HG02571 (cell line): ENCODE measurements around the gene NEURL1.
"Not testable (repeated sequence)": the region's sequence is repeated elsewhere in the genome, so short reads cannot be mapped to it uniquely, and the experiment has no call there.

ENCODE experiments used
- ATAC-seq: cut with Tn5 transposase; IDR thresholded peaks from one replicate; pipeline ENCODE4 v1.9.1; 2021; ENCODE audit warnings: mild to moderate bottlenecking, moderate library complexity; ENCODE audit not compliant: unreplicated experiment

NEURL1 gene

DNA sequence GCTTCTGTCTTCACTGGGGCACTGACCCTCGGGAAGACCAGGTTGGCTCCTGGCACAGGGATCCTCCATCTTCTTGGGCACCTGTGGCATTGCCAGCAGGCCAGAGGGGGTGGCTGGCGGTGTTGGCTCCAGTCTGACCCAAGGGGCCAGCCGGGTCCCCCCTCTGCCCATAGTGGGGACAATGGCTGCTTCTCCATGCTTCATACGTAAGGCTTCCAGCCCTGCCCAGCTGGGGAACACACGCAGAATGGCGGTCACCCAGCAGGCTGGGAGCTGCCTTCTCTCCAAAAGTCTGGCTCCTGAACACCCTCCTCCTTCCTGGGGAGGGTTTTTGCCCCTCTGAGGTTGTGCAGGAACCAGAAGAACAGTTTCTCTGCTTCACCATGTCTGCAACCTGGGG, 106.8 kb downstream of the NEURL1 start:
- ATAC-seq = no peak

DNA sequence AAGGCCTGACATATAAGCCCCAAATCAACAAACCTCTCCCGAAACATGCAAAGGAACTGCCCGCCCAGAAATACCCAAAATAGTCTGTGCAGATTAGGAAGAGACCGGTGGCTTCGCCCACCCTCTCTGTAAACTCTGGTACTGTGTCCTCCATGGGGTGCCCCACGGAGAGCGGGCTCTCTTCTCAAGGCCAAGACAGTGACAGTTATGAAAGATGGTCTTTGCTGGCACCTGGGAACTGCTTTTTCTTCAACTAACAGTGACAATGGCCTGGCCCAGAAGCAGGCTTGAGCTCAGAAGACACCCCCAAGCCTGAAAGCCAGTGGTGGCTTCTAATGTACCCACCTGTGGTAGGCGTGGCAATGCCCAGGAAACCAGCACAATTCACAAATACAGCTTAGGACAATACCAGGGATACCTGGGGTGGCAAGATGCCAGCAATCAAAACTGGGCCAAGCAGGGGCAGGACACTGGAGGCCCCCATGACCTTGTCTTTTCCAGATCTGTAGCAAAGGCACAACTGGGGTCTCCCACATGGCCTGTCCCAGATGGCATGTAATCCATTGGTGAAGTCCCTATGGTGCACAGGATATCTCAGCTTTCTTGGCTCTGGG, 107.6 kb downstream of the NEURL1 start:
- no peak for ATAC-seq

DNA sequence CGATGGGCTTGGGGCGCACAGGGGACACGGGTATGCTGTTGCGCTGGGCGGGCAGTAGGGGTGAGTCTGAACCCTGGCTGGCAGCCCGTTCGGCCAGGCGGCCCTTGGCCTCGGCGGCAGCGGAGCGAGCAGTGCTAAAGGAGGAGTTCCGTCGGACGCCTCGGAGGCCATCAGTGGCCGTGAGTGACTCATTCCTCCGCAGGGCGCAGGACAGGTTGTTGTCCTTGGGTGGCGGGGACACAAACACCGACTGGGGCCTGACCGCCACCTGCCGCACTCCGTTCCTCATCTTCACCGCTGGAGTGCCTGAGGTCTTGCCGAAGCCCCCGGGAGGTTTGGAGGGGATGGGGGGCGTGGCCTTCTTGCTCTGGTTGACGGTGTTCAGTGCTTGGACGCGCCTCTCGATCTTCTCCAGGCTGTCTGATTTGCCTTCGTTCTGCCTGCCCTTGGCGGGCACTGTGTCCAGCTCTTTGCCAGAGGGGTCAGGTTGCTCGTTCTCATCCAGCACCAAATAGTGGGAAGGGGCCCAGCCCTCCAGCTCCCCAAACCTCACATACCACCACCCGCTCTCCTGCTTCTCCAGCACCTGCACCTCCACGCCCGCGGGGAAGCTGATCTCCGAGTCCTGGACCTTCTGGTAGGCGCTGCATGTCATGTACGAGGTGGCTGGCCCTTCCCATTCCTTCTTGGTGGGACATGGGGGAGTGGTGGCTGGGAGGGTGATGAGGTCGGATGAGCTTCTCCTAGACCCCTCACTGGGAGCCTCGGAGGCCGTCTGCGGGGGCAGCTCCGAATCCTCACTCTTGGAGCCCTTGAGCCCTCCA, 108.7 kb downstream of the NEURL1 start:
- no peak for ATAC-seq

DNA sequence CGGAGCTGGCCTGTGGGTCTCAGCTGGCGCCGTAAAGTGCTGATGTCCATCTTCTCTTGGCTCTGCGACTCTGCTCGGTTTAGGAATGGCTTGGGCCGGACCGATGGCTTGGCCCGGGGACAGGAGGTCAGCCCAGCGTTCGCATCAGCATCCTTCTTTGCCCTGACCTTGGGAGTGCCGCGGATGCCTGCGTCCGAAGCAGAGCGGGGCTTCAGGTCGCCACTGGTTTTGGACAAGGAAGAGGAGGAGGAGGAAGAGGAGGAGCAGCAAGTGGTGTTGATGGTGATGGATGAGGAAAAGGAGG, 109.3 kb downstream of the NEURL1 start:
- ATAC-seq = no peak

DNA sequence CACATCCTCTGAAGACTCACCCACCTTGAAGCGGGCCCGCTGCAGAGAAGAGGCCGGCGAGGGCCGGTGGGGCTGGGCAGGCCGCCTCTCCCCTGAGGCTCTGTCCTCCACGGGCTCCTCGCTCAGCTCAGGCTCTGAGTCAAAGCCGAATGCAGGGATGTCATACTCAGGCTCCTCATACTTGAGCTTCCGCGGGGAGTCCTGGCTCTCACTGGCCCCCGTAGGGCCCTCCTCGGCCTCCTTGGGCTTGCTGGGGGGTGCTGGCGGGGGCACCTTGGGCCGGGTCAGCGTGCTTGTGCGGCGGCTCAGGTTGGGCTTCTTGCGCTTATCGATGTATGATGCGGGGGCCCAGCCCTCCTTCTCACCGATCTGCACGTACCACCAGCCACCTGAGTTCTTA, 109.9 kb downstream of the NEURL1 start:
- ATAC-seq = no peak

DNA sequence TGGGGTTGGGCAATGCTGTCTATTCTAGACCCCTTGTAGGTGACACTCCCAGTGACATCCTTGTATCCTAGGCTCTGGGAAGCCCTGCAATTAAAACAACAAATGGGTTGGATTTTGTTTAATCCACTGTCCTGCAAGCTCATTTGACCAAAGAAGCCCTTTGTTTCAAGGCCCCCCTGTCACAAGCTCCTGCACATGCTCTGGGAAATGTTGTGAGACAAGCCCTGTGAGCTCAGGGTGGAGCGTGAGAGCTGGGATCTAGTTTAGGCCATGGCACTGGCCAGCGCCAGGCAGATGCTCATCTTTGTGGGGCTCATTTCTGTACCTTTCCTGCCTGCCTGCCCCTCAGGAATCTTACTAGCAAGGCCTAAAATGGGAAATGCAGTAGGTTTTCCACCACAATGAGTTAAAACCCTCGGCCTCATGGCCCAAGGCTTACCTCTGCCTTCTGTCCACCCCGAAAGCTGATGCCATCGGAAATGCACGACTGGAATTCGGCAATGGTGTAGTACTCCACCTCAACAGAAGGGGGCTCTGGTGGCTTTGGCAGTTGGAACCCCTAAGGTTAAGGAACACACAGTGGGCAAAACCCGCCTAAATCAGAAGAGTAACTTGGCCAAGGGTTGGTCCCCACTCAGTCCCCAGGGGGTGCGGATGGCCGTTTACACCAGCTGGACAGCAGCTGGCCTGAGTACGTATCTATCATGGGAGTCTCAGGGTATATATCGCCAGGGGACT, 112.0 kb downstream of the NEURL1 start:
- ATAC-seq = no peak

DNA sequence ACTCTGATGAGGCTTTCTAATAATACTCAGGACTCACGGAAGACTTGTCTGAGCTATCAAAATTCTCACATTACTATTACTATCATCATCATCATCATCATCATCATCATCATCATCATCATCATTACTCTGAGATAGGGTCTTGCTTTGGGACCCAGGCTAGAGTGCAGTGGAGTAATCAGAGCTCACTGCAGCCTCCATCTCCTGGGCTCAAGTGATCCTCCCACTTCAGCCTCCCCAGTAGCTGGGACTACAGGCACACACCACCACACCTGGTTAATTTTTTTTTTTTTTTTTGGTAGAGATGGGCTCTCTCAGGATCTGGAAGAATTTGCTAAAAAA, 112.6 kb downstream of the NEURL1 start:
- not testable (repeated sequence) for ATAC-seq

DNA sequence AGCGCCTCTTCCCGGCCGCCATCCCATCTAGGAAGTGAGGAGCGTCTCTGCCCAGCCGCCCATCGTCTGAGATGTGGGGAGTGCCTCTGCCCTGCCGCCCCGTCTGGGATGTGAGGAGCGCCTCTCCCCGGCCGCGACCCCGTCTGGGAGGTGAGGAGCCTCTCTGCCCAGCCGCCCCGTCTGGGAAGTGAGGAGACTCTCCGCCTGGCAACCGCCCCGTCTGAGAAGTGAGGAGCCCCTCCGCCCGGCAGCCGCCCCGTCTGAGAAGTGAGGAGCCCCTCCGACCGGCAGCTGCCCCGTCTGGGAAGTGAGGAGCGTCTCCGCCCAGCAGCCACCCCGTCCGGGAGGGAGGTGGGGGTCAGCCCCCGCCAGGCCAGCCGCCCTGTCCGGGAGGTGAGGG, 113.5 kb downstream of the NEURL1 start:
- not testable (repeated sequence) for ATAC-seq

DNA sequence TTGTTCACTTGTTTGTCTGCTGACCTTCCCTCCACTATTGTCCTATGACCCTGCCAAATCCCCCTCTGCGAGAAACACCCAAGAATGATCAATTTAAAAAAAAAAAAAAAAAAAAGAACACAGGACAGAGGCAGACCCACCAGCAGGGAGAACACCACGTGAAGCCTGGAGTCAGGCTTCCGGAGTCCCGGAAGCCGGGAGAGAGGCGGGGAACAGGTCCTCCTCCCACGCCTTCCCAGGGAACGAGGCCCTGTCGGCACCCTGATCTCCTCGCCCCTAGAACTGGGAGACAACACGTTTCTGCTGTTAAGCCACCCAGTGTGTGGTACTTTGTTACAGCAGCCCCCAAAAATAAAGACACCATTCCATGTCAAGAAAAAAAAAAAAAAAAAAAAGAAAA, 114.6 kb downstream of the NEURL1 start:
- not testable (repeated sequence) for ATAC-seq

DNA sequence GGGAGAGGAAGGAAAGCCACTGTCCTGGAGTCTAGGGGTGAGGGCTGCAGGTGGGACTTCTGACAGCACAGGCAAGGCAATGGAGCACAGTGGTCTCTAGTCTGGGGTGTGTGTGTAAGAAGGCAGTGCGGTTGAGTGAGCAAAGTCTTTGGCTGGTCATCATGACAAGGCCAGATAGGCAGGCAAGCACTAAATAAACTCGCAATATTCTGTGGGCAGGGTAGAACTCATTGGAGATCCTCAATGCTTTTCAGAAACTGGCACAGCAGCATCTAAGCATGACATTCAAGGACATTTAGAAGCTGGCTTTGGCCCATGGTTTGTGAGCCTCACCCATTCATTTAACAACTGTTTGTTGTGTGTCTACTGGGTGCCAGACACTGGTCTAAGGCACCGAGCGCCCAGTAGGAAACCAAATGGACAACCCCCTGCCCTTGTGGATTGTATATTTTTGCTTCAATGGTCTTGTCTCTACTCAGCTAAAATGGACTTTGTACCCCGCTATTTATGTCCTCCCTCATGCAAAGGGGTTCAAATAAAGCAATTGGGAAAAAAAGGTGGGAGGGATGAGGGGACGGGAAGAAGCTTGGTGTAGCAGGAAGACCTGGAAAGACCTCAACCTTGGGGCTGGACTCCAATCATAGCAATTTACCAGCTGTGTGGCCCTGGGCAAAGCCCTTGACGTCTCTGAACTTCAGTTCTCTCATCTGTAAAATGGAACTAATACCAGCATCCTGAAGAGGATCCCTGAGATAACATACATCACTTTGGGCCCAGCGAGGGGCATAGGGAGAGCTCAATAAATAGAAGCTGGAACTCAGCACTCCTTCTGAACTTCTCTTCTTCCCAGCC, 116.0 kb downstream of the NEURL1 start:
- ATAC-seq = no peak

DNA sequence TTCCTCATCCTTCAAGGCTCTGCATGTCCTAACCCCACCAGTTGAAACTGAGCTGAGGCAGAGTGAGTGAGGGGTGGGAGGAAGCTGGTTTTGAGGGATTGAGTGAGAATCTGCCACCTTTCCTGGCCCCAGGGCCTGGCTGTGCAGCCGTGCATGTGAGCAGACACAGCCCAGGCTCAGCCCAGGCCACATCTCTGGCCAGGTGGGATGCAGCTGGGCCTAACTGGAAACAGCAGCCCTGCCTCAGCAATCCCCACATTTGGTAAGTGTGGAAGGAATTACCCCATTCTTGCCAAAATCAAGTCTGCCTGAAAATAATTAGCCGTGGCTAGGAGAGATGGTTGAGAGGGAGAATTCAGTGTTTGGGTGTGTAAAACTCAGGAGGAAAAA, 116.6 kb downstream of the NEURL1 start:
- no peak for ATAC-seq

DNA sequence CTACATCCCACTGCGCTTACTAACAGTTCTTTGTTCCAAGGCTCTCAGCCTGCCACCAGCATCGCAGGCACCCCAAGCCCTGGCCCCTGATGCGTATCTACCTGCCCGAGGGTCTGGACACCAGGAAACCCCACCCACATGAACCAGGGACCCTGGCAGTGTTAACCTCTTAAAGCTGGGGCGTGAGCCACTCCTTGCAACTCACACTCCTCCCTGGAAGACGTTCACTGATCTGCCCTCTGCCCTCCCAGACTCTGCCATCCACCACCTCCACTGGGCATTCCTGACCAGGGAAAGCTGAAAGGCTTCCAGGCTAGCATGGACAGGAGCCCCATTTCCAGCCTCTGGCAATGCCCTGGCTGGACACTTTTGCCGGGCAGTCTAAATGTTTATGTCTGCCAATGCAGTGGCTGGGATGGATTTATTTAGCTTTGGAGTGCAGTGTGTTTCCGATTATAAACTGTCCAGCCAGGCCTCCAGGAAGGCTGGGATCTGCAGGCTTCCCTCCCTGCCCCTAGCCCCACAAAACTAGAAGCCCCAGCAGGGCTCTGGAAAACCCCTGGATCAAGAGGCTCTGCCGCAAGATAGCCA, 117.5 kb downstream of the NEURL1 start:
- no peak for ATAC-seq

DNA sequence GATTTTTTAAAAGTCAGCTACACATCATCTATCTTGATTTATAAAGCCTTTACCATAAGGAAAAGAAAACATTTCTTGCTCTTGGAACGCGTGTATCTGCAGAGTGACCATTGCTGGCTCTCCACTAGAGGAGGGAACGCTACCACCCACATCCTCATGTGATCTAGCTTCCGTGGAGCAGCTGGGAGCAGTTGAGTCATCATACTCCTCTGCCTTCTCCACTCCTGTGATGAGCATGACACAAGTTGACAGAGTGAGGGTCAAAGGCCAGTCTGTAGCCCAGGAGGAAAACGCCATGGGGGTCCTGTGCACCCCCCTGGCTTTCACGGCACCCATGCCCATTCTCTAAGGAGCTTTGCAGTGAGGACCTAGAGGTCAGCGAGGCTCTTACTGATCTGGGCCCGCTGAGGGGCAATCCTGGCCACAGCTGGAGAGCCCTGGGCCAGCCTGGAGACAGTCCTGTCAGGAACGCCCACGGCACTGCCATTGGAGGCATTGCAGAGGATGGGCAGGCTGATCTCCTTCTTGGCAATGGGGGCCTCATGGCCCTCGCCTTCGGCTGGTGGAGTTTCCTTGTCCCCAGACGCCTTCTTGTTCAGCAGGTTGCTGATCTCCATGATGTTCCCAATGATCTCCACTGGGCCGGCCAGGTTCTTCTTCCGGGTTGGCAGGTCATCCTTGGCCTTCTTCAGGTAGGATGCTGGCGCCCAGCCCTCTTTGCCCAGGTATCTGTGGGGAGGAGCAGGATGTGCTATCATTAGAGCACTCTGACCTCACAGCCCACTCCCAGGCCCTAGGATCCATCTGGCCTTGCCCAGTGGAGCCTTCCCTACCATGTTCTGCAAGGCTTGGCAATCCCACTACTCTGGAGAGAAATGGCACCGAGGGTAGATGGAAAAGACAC, 119.2 kb downstream of the NEURL1 start:
- ATAC-seq = no peak

DNA sequence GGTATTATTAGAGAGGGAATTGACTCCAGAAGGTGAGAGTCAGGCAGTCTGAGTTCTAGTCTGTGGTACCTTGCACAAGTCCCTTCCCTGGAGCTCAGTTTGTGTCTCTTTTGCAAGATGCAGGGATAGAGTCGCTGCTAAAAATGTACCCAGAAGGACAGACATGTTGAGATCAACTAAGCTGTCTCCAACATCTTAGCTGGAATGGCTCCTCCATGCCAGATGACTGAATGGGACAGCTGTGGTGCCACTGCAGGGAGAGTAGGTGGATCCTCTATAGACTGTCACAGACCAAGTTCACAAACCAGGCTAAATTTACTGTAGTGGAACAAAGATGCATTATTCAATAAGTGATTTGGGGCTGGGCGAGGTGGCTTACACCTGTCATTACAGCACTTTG, 120.1 kb downstream of the NEURL1 start:
- ATAC-seq = no peak

DNA sequence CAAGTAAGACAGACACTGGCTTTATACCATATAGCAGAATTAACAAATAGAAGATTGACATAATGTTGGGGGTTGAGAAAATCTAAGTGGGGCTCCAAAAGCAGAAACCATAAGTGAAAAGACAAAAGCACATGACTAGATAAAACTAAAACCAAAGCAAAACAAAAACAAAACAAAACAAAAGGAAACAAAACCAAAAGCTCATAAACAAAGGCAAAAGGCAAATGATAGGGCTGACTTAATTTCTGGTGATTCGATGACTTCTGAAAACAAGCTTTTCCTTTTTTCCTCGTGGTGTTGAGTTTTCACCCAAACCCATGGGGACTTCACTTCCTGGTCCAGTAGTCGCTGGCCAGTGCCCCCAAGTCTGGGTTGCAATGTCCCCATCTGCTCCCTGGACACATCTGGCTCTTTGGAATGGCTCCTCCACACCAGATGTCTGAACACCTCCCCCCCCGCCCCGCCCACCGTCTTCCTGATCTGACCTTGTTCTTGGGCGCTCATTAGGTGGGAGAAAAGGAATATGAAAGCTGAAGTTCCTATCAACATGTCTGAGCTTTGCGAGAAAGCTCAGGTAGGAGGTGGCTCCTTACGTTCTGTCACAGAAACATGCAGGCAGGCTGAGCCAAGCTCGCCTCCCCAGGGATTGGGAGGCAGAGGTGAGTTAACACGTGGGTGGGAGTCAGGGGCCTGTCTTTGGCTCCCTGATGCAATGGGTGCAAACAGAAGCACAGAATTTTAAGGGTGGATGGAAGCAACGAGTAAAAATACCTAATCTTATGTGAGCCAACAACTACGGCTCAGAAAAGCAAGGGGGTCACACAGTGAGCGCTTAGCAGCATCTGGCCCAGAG, 121.0 kb downstream of the NEURL1 start:
- no peak for ATAC-seq

DNA sequence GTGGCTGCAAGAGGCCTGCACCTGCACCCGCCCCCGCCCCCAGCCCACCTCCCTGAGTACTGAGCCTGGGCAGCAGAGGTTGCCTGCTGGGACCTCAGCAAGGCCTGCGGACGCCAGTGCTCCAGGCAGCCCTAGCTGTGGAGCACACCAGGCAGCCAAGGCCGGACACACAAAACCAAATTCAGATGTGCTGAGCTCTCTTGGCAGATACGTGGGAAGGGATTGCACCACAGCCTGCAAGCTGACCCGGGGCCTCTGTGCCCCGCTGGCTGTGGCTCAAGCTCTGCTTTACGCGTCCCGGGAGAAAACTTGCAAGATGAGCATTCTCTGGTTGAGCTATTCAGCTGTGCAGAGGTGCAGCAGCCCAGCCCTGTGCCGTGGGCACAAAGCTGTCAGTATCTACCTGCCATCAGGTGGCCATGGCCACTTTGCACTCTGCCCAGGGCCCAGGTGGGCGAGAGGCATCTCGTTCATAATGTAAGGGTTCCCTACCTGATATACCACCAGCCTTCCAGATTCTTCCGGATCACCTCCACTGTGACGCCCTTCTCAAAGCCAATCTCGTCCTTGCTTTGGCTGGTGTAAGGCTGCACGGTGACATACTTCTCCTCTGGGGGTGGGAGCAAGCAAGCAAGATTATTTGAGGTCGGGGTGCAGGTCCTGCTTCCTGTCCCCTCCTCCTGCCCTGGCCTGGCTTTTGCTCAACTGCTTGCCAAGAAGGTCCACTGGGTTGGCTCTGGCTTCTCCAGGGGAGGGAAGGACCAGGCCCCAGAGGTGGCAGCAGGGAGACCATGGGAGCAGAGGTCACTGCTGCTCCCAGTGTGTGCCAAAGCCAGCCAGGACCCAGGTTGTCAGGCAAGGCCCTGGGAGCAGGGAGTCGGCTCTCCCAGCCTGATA, 123.4 kb downstream of the NEURL1 start:
- no peak for ATAC-seq

DNA sequence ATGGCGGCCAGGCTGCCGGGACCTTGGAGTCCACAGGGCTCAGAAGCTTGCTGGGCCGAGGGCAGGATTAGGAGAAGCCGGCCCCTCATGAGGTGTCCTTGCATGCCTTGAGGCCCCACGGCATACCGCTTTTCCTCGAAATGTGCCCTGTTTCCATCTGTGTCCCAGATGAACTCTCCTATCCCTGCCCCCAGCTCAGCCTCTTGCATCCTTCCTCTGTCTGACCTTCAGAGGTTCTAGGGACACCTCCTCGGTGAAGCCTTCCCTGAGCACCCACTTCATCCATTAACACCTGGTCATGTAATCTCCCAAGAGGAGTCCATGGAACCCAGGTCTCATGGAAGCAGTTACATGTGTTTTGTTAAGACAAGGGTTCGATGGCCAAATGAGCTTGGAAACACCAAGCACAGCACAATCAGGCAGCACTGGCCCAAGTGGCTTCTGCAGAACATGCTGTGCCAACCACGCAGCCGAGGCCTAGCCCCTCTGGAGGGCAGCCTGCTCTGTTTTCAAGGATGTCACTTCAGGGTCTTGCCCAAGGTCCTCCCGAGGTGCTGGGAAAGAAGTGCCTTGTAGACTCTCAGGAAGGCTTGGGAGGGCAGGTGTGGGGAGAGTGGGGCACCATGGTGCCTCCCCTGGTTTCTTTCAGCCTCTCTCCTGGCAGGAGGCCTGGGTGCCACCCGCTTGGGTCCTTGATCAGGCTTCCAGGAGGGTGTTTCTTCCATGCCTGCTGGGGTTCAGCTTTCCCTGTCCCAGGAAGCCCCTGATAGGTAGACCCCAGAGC, 124.3 kb downstream of the NEURL1 start:
- ATAC-seq = no peak
